Measurements from ENCODE around the gene ATP6V0A1. TPM values are rescaled to one million over a fixed set of nuclear protein-coding genes. Genes with fewer than 3 reads are reported as not detected.
A peak's percentile ranks its signal among the peaks of the same experiment; 100 is the strongest.

Gene ATP6V0A1
- total and polyA plus RNA-seq, 10 donors: 23.0 to 140 (median 110) TPM

DNA sequence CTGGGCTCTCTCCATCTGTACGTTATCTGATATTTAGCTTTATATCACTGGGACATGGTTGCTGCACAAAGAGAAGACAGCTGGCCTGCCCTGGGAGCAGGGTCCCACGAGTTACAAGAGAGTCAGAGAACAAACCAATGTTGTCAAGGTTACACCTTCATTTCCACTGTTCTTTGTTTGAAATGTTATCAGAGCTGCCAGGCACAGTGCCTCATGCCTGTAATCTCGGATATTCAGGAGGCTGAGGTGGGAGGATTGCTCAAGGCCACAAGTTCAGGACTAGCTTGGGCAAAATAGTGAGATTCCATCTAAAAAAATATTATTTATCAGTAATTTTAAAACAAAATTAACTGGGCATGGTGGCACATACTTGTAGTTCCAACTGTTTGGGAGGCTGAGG, 34.6 kb downstream of the ATP6V0A1 start:
- TF ChIP-seq POLR2AphosphoS5 (IDR thresholded peaks at IDR 0.05) (peak in 1 of 3 donors; percentile 65), POLR2A (IDR thresholded peaks at IDR 0.05) (no peak)
- Histone ChIP-seq H3K4me3 (no peak overlapping the region), H3K36me3 (peaks cover 3 to 100% (median 71%) of the 10 kb centered on the region in 6 donors), H3K27ac (peak overlapping the region in 5 of 8 donors; percentile 9 to 52 (median 38)), H3K4me1 (peaks cover 7 to 35% (median 22%) of the 10 kb centered on the region in 6 donors), H3K27me3 (replicated peaks in 1 of 7) (no peaks in the 10 kb centered on the region), H3K9me3 (no peaks in the 10 kb centered on the region)
- 67 to 87% (median 73%) methylated on average over 3 of the region's 3 CpGs for WGBS, 5 donors
- intact Hi-C loops (cut with DNase I; ENCODE audit: low total_unique reads): no loop called here
- no peak for DNase-seq

DNA sequence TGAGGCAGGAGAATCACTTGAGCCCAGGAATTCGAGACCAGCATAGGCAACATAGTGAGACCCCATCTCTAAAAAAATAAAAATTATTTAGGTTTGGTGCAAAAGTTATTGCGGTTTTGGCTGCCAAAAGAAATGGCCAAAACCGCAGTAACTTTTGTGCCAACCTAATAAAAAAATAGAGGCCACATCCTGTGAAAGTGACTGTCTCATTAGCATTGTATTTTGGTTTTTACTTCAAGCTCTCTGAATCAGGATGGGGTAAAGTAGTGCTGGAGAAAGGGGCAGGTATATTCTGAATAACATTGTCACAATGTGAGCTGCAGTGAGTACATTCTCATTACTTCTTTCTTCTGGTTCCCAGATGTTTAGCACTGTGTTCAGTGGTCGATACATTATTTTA, 36.0 kb downstream of the ATP6V0A1 start:
- Histone ChIP-seq H3K27ac (peak overlapping the region in 1 of 8 donors; percentile 36), H3K27me3 (replicated peaks in 1 of 7) (no peaks in the 10 kb centered on the region), H3K4me1 (peaks cover 7 to 32% (median 22%) of the 10 kb centered on the region in 6 donors), H3K9me3 (no peaks in the 10 kb centered on the region), H3K4me3 (no peak overlapping the region), H3K36me3 (peaks cover 3 to 100% (median 69%) of the 10 kb centered on the region in 6 donors)
- WGBS, 5 donors: 64 to 82% (median 75%) methylated on average over 4 of the region's 4 CpGs
- TF ChIP-seq POLR2AphosphoS5 (IDR thresholded peaks at IDR 0.05) (no peak), POLR2A (IDR thresholded peaks at IDR 0.05) (no peak)
- TF ChIP-seq, protein P1, sequence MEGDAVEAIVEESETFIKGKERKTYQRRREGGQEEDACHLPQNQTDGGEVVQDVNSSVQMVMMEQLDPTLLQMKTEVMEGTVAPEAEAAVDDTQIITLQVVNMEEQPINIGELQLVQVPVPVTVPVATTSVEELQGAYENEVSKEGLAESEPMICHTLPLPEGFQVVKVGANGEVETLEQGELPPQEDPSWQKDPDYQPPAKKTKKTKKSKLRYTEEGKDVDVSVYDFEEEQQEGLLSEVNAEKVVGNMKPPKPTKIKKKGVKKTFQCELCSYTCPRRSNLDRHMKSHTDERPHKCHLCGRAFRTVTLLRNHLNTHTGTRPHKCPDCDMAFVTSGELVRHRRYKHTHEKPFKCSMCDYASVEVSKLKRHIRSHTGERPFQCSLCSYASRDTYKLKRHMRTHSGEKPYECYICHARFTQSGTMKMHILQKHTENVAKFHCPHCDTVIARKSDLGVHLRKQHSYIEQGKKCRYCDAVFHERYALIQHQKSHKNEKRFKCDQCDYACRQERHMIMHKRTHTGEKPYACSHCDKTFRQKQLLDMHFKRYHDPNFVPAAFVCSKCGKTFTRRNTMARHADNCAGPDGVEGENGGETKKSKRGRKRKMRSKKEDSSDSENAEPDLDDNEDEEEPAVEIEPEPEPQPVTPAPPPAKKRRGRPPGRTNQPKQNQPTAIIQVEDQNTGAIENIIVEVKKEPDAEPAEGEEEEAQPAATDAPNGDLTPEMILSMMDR (IDR thresholded peaks at IDR 0.05 in 8 of 11, conservative IDR thresholded peaks at IDR 0.05 in 3 of 11): no peak
- no peak for DNase-seq
- intact Hi-C loops (cut with DNase I; ENCODE audit: low total_unique reads): no loop called here

DNA sequence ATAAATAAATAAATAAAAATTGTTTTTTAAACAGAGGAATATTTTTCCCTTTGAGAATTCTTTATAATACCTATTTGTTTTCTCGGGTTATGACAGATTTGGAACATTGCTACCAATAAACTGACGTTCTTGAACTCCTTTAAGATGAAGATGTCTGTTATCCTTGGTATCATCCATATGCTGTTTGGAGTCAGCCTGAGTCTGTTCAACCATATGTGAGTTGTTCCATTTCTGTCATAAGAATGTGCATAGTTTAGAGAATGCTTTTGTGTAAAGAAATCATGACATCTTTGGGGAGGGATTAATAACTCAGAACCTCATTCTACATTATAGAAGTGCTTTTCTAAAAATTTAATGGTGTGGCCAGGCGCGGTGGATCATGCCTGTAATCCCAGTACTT, 40.1 kb downstream of the ATP6V0A1 start:
- H3K27ac ChIP-seq: no peak overlapping the region
- DNase-seq: no peak
- TF ChIP-seq, protein P1 (IDR thresholded peaks at IDR 0.05 in 8 of 11, conservative IDR thresholded peaks at IDR 0.05 in 3 of 11): no peak
- TF ChIP-seq POLR2A (IDR thresholded peaks at IDR 0.05): no peak
- no peak for TF ChIP-seq POLR2AphosphoS5 (IDR thresholded peaks at IDR 0.05)
- 93 to 97% (median 94%) methylated on average over 4 of the region's 4 CpGs for WGBS, 5 donors
- no peak overlapping the region for H3K4me3 ChIP-seq
- intact Hi-C loops (cut with DNase I; ENCODE audit: low total_unique reads): no loop called here
- H3K27me3 ChIP-seq (replicated peaks in 1 of 7): no peaks in the 10 kb centered on the region
- no peaks in the 10 kb centered on the region for H3K9me3 ChIP-seq
- H3K4me1 ChIP-seq: peaks cover 7 to 24% (median 18%) of the 10 kb centered on the region in 6 donors
- H3K36me3 ChIP-seq: peaks cover 3 to 100% (median 68%) of the 10 kb centered on the region in 6 donors

DNA sequence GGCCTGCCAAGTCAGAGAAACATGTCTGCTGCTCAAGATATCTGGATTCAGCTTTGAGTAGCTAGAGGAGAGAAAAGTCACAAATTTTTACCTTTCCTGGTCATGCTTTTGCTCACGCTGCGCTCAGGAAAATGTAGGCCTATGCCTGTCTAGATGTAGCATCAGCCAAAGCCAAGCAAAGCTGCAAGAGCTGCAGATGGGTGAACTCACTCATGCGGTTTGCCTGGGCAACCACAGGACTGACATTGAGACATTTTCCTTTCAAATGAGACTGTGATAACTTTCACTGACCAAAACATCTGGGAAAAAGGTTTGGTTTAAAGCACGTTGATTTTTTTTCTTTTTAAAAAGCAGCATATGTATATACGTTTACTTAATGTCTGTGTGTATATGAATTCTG, 43.4 kb downstream of the ATP6V0A1 start:
- Histone ChIP-seq H3K4me1 (no peaks in the 10 kb centered on the region), H3K4me3 (no peak overlapping the region), H3K9me3 (no peaks in the 10 kb centered on the region), H3K27ac (no peak overlapping the region), H3K27me3 (replicated peaks in 1 of 7) (no peaks in the 10 kb centered on the region), H3K36me3 (peaks cover 0 to 100% (median 67%) of the 10 kb centered on the region in 6 donors)
- no peak for DNase-seq
- WGBS, 5 donors: 84 to 92% (median 87%) methylated on average over 5 of the region's 5 CpGs
- no peak for TF ChIP-seq POLR2A (IDR thresholded peaks at IDR 0.05)
- TF ChIP-seq, protein P1 (IDR thresholded peaks at IDR 0.05 in 8 of 11, conservative IDR thresholded peaks at IDR 0.05 in 3 of 11): no peak
- intact Hi-C loops (cut with DNase I; ENCODE audit: low total_unique reads): no loop called here

DNA sequence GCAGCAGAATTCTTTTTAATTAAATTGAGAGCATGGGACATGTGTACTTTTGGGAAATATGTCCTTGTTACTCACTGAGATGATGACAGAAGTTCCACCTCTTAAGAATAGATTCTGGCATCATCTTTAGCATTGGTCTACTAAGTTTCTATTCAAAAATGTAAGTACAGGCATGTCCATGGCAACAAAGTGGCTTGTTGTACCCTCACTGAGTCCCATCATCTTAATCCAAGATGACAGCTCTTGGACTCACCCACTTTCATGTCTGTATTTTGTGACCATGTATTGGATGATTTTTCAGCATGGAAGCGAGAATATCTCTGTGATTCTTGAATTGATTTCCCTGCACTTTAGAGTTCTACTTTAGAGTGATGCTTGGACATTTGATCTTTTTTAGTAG, 44.2 kb downstream of the ATP6V0A1 start:
- 92 to 100% (median 95%) methylated on average over 1 of the region's 1 CpG for WGBS, 5 donors
- intact Hi-C loops (cut with DNase I; ENCODE audit: low total_unique reads): no loop called here
- Histone ChIP-seq H3K4me1 (no peaks in the 10 kb centered on the region), H3K9me3 (no peaks in the 10 kb centered on the region), H3K36me3 (peaks cover 0 to 100% (median 70%) of the 10 kb centered on the region in 6 donors), H3K4me3 (no peak overlapping the region), H3K27ac (no peak overlapping the region), H3K27me3 (replicated peaks in 1 of 7) (no peaks in the 10 kb centered on the region)
- TF ChIP-seq, protein P1 (IDR thresholded peaks at IDR 0.05 in 8 of 11, conservative IDR thresholded peaks at IDR 0.05 in 3 of 11): no peak
- TF ChIP-seq POLR2AphosphoS5 (IDR thresholded peaks at IDR 0.05) (no peak), POLR2A (IDR thresholded peaks at IDR 0.05) (no peak)
- DNase-seq: no peak

All from spleen (tissue), 11 donors.